22Rv1 (cell line): ENCODE data around the gene CD58.
"Not testable (repeated sequence)": the region's sequence is repeated elsewhere in the genome, so short reads cannot be mapped to it uniquely, and the experiment has no call there.

ENCODE experiments used
- ZFX ChIP-seq: fragments of 450-650 bp; IDR thresholded peaks from 2 replicates; pipeline ENCODE4 v1.6.1; 2017; ENCODE audit warnings: antibody characterized with exemption, borderline replicate concordance
- TF ChIP-seq, protein P1 (sequence below): fragments of 450-650 bp; IDR thresholded peaks from 2 replicates; pipeline ENCODE4 v1.5.1; 2017; ENCODE audit warnings: mild to moderate bottlenecking

DNA sequence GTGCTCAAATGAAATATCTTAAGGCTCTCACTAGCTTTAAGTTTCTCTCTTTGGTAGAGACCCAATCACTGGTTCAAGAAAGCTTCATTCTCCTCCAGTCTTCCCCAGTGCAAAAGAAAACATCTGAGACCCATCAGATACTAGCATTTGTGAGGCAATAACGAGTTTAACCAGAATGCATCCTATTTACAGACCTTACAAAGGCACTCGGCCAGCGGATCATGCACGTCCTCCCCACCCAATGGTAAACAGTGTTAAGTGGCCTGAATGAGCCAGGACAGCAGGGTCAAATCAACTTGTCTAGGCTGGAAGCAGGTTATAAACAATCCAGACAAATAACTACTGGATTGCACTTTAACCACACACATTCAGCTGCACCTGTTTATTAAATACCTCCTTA lies 48.3 kb upstream of the CD58 start:
- TF ChIP-seq, protein P1, sequence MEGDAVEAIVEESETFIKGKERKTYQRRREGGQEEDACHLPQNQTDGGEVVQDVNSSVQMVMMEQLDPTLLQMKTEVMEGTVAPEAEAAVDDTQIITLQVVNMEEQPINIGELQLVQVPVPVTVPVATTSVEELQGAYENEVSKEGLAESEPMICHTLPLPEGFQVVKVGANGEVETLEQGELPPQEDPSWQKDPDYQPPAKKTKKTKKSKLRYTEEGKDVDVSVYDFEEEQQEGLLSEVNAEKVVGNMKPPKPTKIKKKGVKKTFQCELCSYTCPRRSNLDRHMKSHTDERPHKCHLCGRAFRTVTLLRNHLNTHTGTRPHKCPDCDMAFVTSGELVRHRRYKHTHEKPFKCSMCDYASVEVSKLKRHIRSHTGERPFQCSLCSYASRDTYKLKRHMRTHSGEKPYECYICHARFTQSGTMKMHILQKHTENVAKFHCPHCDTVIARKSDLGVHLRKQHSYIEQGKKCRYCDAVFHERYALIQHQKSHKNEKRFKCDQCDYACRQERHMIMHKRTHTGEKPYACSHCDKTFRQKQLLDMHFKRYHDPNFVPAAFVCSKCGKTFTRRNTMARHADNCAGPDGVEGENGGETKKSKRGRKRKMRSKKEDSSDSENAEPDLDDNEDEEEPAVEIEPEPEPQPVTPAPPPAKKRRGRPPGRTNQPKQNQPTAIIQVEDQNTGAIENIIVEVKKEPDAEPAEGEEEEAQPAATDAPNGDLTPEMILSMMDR, result not testable (repeated sequence)
- not testable (repeated sequence) for TF ChIP-seq ZFX
